Hepatocyte (in vitro differentiated cells): Measurements from ENCODE around the gene REXO1. TPM values are rescaled to one million over a fixed set of nuclear protein-coding genes. Genes with fewer than 3 reads are reported as not detected.
A peak's percentile ranks its signal among the peaks of the same experiment; 100 is the strongest.

Experiments
- DNase-seq: peaks from one replicate; pipeline ENCODE4 v3.0.0-alpha.2; 2016; ENCODE audit warnings: low spot score
- H2AFZ ChIP-seq: fragments of 200-600 bp; sonication (generic); 2 replicates; pipeline ENCODE4 v1.6.0; 2016; ENCODE audit warnings: antibody characterized with exemption, mild to moderate bottlenecking
- H3K27ac ChIP-seq: fragments of 200-600 bp; sonication (generic); 2 replicates; pipeline ENCODE4 v1.5.1; 2016; ENCODE audit warnings: mild to moderate bottlenecking
- H3K27me3 ChIP-seq: fragments of 200-600 bp; sonication (generic); 2 replicates; pipeline ENCODE4 v1.6.1; 2016
- H3K36me3 ChIP-seq: fragments of 200-600 bp; sonication (generic); replicated peaks from 2 replicates; pipeline ENCODE4 v1.5.1; 2016; ENCODE audit warnings: low read depth; ENCODE audit not compliant: insufficient read depth
- H3K4me1 ChIP-seq: fragments of 200-600 bp; sonication (generic); 2 replicates; pipeline ENCODE4 v1.5.1; 2016; ENCODE audit warnings: mild to moderate bottlenecking, moderate library complexity; ENCODE audit not compliant: insufficient read depth
- H3K4me2 ChIP-seq: fragments of 200-600 bp; sonication (generic); 2 replicates; pipeline ENCODE4 v1.6.0; 2016
- H3K4me3 ChIP-seq: fragments of 200-600 bp; sonication (generic); 2 replicates; pipeline ENCODE4 v1.5.1; 2016; ENCODE audit warnings: mild to moderate bottlenecking
- H3K79me2 ChIP-seq: fragments of 200-600 bp; sonication (generic); 2 replicates; pipeline ENCODE4 v1.6.0; 2017; ENCODE audit warnings: mild to moderate bottlenecking
- H3K9me2 ChIP-seq: fragments of 200-600 bp; sonication (generic); replicated peaks from 2 replicates; pipeline ENCODE4 v1.6.0; 2017; ENCODE audit warnings: mild to moderate bottlenecking; ENCODE audit not compliant: insufficient read depth
- H3K9me3 ChIP-seq: fragments of 200-600 bp; sonication (generic); 2 replicates; pipeline ENCODE4 v1.5.1; 2016; ENCODE audit warnings: low read depth, mild to moderate bottlenecking
- H4K20me1 ChIP-seq: fragments of 200-600 bp; sonication (generic); 2 replicates; pipeline ENCODE4 v1.6.0; 2016; ENCODE audit warnings: mild to moderate bottlenecking; ENCODE audit not compliant: insufficient read depth, poor library complexity, severe bottlenecking
- CTCF ChIP-seq: fragments of 200-600 bp; sonication (generic); IDR thresholded peaks from 2 replicates; pipeline ENCODE4 v1.5.1; 2016; ENCODE audit warnings: antibody characterized with exemption, mild to moderate bottlenecking; ENCODE audit not compliant: poor library complexity
- EZH2 ChIP-seq: fragments of 200-600 bp; sonication (generic); IDR thresholded peaks from 2 replicates; pipeline ENCODE4 v1.6.1; 2016; ENCODE audit warnings: antibody characterized with exemption, mild to moderate bottlenecking, borderline replicate concordance
- EZH2phosphoT487 ChIP-seq: fragments of 200-600 bp; sonication (generic); IDR thresholded peaks from one replicate; pipeline ENCODE4 v1.6.1; 2018; ENCODE audit warnings: antibody characterized with exemption, mild to moderate bottlenecking, low read depth, moderate library complexity; ENCODE audit not compliant: unreplicated experiment, severe bottlenecking
- WGBS: methylation state at CpG from one replicate; pipeline ENCODE4 v1.1.6; 2016; ENCODE audit warnings: low lambda C conversion rate; ENCODE audit errors: missing lambda C conversion rate; 5-methylcytosine and 5-hydroxymethylcytosine counted together
- polyA plus RNA-seq: library from polyadenylated mRNA; unstranded; fragments of >200 nt; fragmentation: Nextera tagmentation; extraction: Ambion mirVana; gene quantifications from 2 replicates; pipeline ENCODE4 v1.2.1, GENCODE V29; 2016
- total RNA-seq: library from RNA; depleted of rRNA; stranded (reverse); fragments of >200 nt; gene quantifications from 2 replicates; pipeline ENCODE4 v1.2.3, GENCODE V29; 2014

Gene REXO1
- total and polyA plus RNA-seq, 2 experiments from 2014 or later = 13.4 to 22.8 TPM

DNA sequence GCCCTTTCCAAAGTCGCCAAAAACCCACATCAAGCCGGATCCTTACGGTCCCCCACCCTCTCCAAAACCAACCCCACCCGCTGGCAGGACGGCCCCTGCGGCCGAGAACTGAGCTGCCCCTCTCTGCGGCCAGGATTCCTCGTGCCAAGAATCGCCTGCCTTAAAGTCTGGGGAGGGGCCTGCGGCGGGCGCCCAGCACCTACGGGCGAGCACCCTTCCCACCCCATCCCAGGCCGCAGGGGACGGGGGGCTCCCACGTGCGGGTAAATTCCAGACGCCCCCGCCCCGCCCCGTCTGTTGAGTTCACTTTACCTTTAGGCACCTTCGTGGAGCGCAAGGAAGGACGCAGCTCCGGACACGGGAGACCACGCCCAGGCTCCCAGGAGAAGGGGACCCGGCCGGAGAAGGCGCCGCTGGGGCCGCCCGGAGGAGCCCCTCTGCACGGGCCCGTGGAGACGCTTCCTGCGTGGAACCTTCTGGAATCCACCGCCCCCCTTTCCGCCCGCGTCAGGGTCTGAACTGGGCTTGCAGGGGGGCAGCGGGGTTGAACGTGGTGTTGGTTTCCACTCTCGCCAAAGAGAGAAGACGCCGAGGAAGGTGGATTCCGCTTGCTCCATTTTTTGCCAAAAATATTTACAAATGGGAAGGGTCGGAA is 72.2 kb downstream of the REXO1 start:
- no peaks in the 10 kb centered on the region for H3K36me3 ChIP-seq
- H3K9me3 ChIP-seq = peaks cover 2% of the 10 kb centered on the region
- no peaks in the 10 kb centered on the region for H3K9me2 ChIP-seq
- peak overlapping the region; percentile 54 for H3K4me2 ChIP-seq
- TF ChIP-seq EZH2phosphoT487 = peak; percentile 72
- TF ChIP-seq EZH2 = peak; percentile 88
- no peak for TF ChIP-seq CTCF
- no peak for DNase-seq
- no peaks in the 10 kb centered on the region for H3K79me2 ChIP-seq
- no peak overlapping the region for H3K27ac ChIP-seq
- no peaks in the 10 kb centered on the region for H4K20me1 ChIP-seq
- H3K27me3 ChIP-seq = peaks cover 77% of the 10 kb centered on the region
- peak overlapping the region; percentile 35 for H2AFZ ChIP-seq
- 7% methylated on average over 45 of the region's 50 CpGs for WGBS
- no peaks in the 10 kb centered on the region for H3K4me1 ChIP-seq
- no peak overlapping the region for H3K4me3 ChIP-seq

DNA sequence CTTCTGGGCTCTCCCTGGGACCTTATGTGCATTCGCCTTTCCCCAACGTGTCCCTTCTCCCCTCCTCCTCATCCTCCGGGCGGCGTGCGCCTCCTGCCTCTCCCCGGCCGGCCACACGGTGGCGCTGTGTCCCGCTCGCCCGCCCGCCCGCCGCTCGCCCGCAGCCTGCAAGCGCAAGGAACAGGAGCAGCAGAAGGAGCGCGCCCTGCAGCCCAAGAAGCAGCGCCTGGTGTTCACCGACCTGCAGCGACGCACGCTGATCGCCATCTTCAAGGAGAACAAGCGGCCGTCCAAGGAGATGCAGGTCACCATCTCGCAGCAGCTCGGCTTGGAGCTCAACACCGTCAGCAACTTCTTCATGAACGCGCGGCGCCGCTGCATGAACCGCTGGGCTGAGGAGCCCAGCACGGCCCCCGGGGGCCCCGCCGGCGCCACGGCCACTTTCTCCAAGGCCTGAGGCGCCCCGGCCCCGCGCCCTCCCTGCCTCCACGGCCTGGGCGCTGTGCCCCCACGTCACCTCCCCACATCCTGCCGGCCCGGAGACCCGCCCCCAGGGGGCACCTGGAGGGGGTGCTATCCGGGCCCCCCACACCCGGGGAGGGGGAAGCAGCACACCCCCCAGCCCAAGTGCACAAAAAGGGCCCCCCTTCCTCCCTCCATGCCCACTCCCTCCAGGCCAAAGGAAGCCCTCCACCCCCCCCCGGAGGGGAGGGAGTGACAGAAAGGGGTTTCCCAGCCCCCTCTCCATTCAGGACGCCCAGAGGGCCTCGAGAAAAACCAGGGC is 73.1 kb downstream of the REXO1 start:
- H3K4me2 ChIP-seq = no peak overlapping the region
- H3K27ac ChIP-seq = no peak overlapping the region
- H3K9me3 ChIP-seq = peaks cover 5% of the 10 kb centered on the region
- H3K27me3 ChIP-seq = peaks cover 74% of the 10 kb centered on the region
- no peak overlapping the region for H3K4me3 ChIP-seq
- no peaks in the 10 kb centered on the region for H3K79me2 ChIP-seq
- H2AFZ ChIP-seq = no peak overlapping the region
- no peaks in the 10 kb centered on the region for H4K20me1 ChIP-seq
- no peak for DNase-seq
- 18% methylated on average over 21 of the region's 59 CpGs for WGBS
- H3K9me2 ChIP-seq = no peaks in the 10 kb centered on the region
- no peaks in the 10 kb centered on the region for H3K36me3 ChIP-seq
- TF ChIP-seq CTCF (peak; percentile 40), EZH2 (no peak), EZH2phosphoT487 (no peak)
- H3K4me1 ChIP-seq = no peaks in the 10 kb centered on the region

GRCh38 chr19:1773184-1773583 is 75.1 kb downstream of the REXO1 start:
- no peak overlapping the region for H3K4me3 ChIP-seq
- H3K27ac ChIP-seq = no peak overlapping the region
- no peaks in the 10 kb centered on the region for H3K79me2 ChIP-seq
- no peaks in the 10 kb centered on the region for H3K4me1 ChIP-seq
- no peak overlapping the region for H3K4me2 ChIP-seq
- H4K20me1 ChIP-seq = no peaks in the 10 kb centered on the region
- no peaks in the 10 kb centered on the region for H3K36me3 ChIP-seq
- no peaks in the 10 kb centered on the region for H3K9me2 ChIP-seq
- peaks cover 5% of the 10 kb centered on the region for H3K9me3 ChIP-seq
- H2AFZ ChIP-seq = no peak overlapping the region
- TF ChIP-seq EZH2phosphoT487 = no peak
- no peak for TF ChIP-seq CTCF
- TF ChIP-seq EZH2 = no peak
- DNase-seq = no peak
- WGBS = 62% methylated on average over 8 of the region's 8 CpGs
- peaks cover 75% of the 10 kb centered on the region for H3K27me3 ChIP-seq
